ENCODE data around the gene IQSEC1.

Gene IQSEC1

DNA sequence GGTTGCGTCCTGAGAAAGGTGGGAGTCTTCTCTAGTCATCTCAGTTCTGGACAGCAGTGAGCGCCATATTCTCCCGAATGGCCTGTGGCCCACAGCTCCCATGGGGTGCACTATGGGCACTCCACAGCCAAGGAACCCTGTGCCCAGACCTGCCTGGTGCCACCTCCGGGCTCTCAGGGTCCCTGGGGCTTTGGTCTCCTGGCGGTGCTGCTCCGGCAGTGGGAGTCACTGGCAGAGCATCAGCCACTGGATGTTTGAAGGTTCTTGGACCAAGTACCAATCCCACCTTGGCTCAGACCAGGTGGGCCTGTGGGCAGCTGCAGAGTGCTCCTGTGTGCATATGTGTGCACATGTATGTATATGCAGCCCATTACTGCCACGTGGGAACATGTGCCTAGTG, 163.5 kb downstream of the IQSEC1 start:
- intact Hi-C loops (cut with DNase I): no loop called here
- peak in 1 of 10 donors; percentile 66 for DNase-seq

DNA sequence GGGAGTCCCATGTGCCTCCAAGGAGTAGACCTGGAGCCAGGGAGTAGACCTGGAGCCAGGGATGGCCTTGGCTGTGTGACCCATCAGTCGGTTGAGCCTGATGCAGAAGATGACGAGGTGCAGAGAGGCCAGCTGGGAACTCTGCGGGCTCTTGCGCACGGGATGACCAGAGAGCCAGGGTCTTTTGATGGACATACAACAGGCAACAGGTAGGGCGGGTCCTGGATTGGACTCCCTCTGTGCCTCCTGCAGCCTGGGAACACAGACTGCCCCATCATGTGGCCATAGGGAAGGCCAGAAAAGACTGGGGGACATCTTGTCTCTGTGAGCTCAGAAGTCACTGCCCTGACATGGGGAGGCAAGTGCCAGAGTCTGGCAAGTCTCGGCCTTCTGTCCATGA, 164.4 kb downstream of the IQSEC1 start:
- intact Hi-C loops (cut with DNase I): no loop called here
- peak in 2 of 10 donors; percentile 35 to 70 for DNase-seq

DNA sequence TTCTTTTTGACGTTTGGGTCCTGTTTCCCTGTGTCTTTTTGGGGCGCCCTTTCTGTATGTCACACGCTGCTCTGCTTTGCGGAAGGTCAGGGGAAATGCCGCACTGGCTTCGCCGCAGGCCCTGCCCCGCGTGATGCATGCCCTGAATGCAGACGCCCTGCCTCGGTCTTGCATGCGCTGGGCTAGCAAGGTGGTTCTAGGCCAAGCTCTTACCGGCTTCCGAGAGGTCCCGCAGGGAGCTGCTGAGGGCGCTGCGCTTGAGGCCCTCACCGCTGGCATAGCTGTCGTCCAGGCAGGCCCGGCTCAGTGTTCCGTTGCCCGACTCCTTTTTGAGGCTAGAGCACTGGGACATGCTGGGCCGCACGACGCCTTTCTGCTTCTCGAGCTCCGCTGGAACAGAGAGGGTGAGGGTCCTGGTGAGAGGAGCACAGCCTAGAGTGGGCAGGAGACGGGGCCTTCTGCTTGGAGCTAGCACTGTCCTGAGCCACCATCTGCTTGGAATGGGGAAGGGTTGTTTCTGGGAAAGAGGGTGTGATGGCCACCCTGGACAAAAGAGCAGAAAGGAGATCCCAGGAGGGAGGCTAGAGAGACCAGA, 165.0 kb downstream of the IQSEC1 start:
- intact Hi-C loops (cut with DNase I): no loop called here
- peak in 2 of 10 donors; percentile 61 to 74 for DNase-seq

DNA sequence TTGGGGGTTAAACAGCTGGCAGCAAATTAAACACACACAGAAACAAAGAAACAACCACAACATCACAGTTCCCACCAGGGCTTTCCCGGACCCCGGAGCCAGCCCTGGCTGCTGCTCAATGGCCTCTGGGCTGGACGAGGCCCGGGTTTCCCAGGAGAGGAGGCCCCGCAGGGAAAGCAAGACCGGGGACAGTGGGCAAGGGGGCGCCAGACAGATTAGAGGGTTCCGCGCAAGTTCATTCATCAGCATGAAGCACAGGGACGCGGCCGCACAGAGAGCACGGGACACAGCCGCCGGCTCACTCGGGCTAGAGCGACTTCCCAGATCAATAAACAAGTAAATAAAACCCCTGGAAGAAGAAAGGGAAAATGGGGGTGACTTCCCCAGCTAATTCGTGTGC, 165.5 kb downstream of the IQSEC1 start:
- intact Hi-C loops (cut with DNase I): no loop called here
- peak in 3 of 10 donors; percentile 73 to 85 (median 84) for DNase-seq

DNA sequence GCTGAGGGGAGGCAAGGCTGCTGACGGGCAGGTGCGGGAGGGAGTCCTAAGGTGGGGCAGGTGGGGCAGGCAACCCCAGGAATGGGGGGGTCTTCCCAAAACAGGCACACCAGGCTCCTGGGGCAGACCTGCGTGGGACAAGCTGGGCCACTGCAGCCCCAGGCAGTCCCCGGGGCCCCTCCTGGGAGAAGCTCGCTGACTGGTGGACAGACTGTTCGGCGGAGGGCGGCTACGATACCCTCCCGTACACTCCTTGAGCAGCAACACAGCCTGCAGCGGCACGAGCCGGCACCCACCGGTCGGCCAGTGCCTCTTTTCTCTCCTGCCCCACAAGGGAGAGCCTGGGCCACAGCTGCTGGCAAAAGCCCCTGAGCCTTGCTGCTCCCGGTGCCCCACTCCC, 165.9 kb downstream of the IQSEC1 start:
- DNase-seq: peak in 1 of 10 donors; percentile 68

GRCh38 chr3:12906916-12907290, 166.3 kb downstream of the IQSEC1 start:
- intact Hi-C loops (cut with DNase I): no loop called here
- DNase-seq: peak in 1 of 10 donors; percentile 58

More for the DNA sequence above, 165.9 kb downstream of the IQSEC1 start:
- intact Hi-C loops (cut with DNase I): no loop called here

- peak in 2 of 10 donors; percentile 55 to 74 for DNase-seq
- intact Hi-C loops (cut with DNase I): no loop called here
Observed at GRCh38 chr3:12906141-12906915, 166.9 kb downstream of the IQSEC1 start.

- peak in 2 of 10 donors; percentile 75 to 83 for DNase-seq
- intact Hi-C loops (cut with DNase I): no loop called here
Observed at GRCh38 chr3:12905316-12906071, 167.7 kb downstream of the IQSEC1 start.

GRCh38 chr3:12904951-12905315, 168.3 kb downstream of the IQSEC1 start:
- intact Hi-C loops (cut with DNase I): no loop called here
- peak in 1 of 10 donors; percentile 77 for DNase-seq

DNA sequence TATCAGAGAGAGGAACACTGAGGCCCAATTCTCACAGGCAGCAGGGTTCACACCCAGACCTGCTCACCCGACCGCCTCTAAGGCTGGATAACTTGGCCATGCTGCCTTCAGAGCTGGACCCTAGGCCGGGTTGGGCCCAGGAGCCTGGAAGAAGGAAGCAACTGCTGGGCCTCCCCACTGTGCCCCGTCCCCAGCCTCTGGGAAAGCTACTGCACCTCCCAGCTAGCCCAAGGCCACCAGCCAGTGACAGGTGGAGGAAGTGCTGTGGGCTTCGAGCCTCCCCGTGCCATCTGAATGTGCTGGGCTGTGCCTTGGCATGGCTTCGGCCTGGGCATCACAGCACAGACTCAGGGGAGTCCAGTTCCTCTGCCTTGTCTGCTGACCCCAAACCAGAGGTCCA, 169.3 kb downstream of the IQSEC1 start:
- intact Hi-C loops (cut with DNase I): no loop called here
- peak in 3 of 10 donors; percentile 19 to 79 (median 61) for DNase-seq

DNA sequence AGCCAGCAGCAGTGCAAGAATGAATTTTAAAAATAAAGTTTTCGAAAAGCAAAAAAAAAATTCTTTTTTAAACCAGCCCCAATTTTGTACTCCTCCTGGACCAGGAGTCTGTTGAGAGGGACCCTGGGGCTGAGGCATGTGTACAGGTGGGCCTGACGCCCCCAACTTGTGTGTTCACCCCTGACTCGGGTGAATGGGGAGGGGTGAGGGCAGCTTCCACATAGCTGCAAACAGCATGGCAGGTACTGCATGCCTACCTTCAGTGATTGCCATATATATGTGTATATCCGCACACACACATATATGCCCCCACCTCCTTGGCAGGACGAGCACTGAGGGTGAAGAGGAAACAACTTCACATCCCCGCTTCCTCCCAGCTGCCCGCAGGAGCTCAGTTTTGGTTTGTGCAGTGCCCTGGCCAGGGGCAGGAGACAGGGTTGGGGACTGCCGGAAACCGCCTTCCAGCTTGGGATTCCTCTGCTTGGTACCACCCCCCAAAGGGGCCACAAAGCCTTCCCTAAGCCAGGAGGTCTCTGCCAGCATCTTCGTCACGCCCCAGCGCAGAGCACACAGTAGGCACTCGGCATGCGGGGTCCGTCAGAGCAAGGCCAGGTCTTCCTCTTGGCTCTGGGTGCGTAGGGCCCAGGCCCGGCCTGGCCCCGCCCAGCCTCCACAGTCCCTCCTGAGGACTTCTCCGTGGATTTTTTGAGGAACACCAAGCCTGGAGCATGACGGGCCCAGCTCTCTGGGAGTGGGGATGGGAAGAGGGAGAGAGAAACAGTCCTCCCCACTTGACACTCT, 170.0 kb downstream of the IQSEC1 start:
- intact Hi-C loops (cut with DNase I): no loop called here
- DNase-seq: peak in 4 of 10 donors; percentile 10 to 70 (median 51)

GRCh38 chr3:12902181-12902999, 170.8 kb downstream of the IQSEC1 start:
- DNase-seq: peak in 4 of 10 donors; percentile 33 to 90 (median 83)
- intact Hi-C loops (cut with DNase I): no loop called here

GRCh38 chr3:12901623-12902045, 171.6 kb downstream of the IQSEC1 start:
- DNase-seq: peak in 4 of 10 donors; percentile 19 to 76 (median 50)
- intact Hi-C loops (cut with DNase I): no loop called here

DNA sequence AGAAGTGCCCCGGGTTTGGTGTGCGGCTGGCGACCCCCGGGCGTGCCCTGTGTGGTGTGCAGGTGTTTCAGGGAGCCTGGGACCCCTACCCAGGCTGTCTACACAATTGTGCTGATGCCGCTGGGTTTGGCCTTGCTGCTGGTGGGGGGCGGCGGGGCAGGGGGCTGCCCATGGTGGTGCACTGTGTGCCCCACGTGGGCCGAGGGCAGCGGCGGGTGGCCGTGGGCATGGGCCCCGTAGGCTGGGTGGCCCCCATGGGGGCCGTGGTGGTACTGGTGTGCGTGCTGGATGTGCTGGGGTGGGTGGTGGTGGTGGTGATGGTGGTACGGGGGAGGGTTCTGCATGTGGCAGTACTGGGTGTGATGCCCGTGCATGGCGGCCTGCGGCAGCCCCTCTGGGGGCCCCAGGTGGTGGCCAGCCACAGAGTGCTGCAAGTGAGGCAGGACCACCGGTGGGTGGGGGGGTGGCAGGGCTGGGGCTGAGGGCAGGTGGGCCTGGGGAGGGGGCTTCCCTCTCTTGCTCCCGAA, 172.3 kb downstream of the IQSEC1 start:
- DNase-seq: peak in 4 of 10 donors; percentile 9 to 82 (median 42)
- intact Hi-C loops (cut with DNase I): no loop called here

- intact Hi-C loops (cut with DNase I): loop anchor here (5.0 kb wide), 1 partner anchor 93 kb away; no protein-coding TSS in a partner anchor
- peak in 4 of 10 donors; percentile 22 to 75 (median 69) for DNase-seq
Observed at GRCh38 chr3:12898965-12899755, 174.1 kb downstream of the IQSEC1 start.

DNA sequence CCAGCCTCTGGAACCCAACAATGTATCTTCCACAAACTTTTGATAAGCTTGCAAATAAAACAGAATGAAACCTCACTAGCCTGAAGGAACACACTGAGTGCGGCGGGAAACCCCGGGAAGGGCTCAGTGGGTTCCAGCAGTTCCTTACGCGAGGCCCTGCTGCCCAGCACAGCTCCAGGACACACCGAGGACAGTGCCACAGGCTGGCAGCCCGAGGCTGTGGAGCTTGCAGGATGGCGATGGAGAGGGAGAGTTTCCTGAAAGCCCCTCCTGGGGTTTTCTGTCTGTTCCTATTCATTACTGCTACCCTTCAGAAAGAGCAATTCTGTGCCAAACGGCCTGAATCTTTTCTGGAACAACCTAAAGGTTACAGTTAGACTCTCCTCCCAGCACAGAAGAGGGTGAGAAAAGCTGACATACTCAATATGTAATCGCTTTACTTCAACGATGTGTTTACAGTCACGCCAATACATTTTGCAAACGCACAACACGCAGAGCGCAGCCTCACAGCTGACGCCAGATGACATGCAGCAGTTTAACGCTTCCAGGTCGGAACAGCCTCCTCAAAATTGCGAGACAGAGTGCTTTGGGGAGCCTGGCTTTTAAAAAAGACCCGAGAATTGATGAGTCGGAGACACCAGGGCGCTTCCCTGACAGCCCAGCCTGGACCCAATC, 174.8 kb downstream of the IQSEC1 start:
- peak in 4 of 10 donors; percentile 18 to 68 (median 50) for DNase-seq
- intact Hi-C loops (cut with DNase I): loop anchor here (5.0 kb wide), 1 partner anchor 94 kb away; no protein-coding TSS in a partner anchor
